ENCODE results near the gene TMEM151B.

GRCh38 chr6:44243345-44243744 is 26.9 kb upstream of the TMEM151B start:
- no peak for TF ChIP-seq CTCF (IDR thresholded peaks at IDR 0.05 in 2 of 3, conservative IDR thresholded peaks at IDR 0.05 in 1 of 3; ENCODE audit: control insufficient read depth in 2 of 3, extremely low read depth in 1 of 3, insufficient read depth in 1 of 3, low read depth in 3 of 3, low read length in 3 of 3)
- TF ChIP-seq POLR2A (IDR thresholded peaks at IDR 0.05; ENCODE audit: low read depth, low read length): no peak
- TF ChIP-seq NR2C1 (IDR thresholded peaks at IDR 0.05): no peak

Measured in GM12878 (cell line).